GM20000 (cell line): ENCODE results near the gene BIRC5.
"Not testable (repeated sequence)": the region's sequence is repeated elsewhere in the genome, so short reads cannot be mapped to it uniquely, and the experiment has no call there.

Experiments used
- DNase-seq: peaks from one replicate; pipeline ENCODE4 v3.0.0; 2012; ENCODE audit warnings: low spot score
- TF ChIP-seq, protein P1 (sequence below): IDR thresholded peaks from 2 replicates; pipeline ENCODE4 v1.5.1; 2012; ENCODE audit warnings: mild to moderate bottlenecking, control low read depth; ENCODE audit errors: extremely low read depth, missing control alignments

Gene BIRC5

DNA sequence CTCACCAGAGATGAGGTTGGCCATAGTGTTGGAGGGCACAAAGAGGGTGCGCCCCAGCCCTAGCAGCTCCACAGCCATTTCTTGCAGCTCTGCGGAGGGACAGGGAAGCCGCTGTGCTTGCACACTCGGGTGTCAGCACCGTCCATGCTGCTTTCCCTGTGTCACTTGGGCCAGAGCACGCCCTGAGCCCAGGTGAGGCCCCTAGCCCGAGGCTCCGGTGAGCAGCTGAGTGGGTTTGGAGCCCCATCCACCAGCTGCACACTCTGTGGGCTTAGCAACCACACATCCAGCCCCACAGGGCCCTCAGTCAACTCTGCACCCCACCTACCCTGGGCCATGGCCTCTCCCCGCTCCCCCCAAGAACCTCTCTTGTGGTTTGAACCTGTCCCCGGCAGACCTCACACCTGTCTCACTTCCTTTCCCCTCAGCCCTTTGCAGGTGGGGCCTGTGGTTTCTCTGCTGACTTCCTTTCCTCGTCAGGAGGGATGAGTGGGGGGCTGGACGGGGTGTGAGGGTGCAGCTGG is 38.1 kb downstream of the BIRC5 start:
- TF ChIP-seq, protein P1, sequence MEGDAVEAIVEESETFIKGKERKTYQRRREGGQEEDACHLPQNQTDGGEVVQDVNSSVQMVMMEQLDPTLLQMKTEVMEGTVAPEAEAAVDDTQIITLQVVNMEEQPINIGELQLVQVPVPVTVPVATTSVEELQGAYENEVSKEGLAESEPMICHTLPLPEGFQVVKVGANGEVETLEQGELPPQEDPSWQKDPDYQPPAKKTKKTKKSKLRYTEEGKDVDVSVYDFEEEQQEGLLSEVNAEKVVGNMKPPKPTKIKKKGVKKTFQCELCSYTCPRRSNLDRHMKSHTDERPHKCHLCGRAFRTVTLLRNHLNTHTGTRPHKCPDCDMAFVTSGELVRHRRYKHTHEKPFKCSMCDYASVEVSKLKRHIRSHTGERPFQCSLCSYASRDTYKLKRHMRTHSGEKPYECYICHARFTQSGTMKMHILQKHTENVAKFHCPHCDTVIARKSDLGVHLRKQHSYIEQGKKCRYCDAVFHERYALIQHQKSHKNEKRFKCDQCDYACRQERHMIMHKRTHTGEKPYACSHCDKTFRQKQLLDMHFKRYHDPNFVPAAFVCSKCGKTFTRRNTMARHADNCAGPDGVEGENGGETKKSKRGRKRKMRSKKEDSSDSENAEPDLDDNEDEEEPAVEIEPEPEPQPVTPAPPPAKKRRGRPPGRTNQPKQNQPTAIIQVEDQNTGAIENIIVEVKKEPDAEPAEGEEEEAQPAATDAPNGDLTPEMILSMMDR: no peak
- no peak for DNase-seq

DNA sequence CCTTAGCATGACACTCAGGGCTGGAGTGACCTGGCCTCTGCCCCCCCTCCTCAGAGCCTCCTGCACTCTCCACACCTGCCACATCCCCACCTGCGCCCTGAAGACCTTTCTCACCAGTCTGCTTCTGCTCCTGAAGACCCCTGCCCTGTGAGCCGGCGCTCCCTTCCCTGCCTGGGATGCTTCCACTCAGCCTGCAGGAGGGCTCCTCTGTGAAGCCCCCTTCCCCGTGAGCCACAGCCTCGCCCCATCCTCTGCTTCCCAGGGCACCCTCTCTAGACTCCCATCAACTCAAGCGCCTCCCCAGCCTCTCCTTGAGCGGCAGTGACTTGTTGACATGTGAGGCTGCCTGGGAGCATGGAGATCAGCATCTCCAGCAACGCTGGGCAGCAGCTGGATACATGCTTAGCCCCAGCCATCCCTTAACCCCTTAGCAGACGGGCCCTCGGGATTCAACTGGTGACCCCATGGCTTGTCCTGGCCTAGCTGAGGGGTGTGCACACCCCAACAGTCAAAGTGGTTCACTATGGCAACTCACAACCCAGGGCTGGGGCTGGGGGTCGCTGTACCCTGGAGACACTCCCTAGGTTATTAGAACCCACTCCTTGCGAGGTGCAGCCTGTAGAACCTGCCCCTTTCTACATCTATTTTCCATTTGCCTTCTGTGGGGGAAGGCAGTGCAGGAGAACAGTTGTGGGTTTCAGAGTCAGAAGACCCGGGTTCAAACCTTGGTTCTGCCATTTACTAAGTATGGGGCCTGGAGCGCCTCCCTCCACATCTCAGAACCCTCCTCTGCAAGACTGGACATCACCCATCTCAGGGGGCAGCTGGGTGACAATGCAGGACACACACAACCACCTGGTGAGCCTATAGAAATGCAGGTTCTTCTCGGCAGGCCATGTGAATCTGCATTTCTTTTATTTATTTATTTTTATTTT is 38.9 kb downstream of the BIRC5 start:
- TF ChIP-seq, protein P1: no peak
- no peak for DNase-seq

DNA sequence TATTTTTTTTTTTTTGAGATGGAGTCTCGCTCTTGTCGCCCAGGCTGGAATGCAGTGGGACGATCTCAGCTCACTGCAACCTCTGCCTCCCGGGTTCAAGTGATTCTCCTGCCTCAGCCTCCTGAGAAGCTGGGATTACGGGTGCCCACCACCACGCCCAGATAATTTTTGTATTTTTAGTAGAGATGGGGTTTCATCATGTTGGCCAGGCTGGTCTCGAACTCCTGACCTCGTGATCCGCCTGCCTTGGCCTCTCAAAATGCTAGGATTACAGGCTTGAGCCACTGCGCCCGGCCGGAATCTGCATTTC is 39.5 kb downstream of the BIRC5 start:
- not testable (repeated sequence) for DNase-seq

DNA sequence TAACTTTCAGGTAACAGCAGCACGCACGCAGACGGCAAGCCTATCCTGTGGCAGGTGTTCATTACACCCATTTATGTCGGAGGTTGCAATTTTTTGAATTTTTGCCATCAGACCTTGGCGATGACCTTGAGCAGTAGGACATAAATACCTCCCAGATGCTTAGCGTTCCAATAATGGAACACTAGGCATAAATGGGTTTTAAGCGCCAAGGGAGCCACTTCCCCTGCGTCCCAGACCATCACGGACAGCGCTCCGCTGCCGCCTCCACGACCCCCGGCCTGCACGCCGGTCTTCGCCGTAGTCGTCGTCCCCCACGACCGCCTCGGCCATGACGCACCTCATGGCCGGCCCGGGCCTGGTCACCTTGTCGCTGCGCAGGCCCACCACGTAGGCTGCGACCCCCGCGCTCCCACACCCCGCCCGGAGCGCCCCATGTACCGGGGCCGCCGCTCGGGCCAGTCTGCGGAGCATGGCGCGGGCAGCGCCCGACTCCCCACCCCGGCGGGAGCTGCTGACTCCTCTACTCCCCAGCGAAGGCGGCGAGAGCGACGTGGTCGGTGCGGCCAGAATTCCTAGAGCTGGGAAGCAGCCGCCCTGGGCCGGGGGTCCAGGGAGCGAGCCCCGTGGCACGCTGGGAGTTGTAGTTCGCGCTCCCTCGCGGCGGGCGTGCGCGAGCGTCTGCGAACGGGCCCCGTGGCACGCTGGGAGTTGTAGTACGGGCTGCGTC is 40.1 kb downstream of the BIRC5 start:
- peak; percentile 91 for DNase-seq
- TF ChIP-seq, protein P1: no peak

DNA sequence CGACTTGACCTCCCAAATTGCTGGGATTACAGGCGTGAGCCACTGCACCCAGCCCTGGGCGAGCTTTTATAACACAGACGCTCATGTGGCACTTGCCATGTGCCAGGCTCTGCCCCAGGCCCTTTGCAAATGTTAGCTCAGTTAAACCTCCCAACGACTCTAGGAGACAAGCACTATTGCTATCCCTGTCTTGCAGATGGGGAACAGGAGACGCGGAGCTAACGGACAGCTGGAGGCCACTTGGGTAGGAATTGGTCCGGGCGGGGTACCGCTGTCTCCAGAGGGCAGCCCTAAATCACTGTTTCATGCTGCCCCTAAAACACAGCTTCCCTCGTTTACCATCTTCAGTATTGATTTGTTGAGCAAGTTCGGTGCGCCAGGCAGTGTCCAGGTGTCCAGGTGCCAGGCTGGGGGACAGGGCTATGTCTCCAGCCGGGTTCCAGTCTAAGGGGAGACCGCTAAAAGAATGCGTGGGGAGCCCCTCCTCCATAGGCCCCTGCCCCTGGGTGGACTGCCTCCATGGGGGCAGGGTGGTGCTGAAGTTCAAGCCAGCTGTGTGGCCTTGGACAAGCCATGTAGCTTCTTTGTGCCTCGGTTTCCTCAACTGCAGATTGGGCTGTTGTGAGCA is 41.1 kb downstream of the BIRC5 start:
- TF ChIP-seq, protein P1: no peak
- DNase-seq: no peak

DNA sequence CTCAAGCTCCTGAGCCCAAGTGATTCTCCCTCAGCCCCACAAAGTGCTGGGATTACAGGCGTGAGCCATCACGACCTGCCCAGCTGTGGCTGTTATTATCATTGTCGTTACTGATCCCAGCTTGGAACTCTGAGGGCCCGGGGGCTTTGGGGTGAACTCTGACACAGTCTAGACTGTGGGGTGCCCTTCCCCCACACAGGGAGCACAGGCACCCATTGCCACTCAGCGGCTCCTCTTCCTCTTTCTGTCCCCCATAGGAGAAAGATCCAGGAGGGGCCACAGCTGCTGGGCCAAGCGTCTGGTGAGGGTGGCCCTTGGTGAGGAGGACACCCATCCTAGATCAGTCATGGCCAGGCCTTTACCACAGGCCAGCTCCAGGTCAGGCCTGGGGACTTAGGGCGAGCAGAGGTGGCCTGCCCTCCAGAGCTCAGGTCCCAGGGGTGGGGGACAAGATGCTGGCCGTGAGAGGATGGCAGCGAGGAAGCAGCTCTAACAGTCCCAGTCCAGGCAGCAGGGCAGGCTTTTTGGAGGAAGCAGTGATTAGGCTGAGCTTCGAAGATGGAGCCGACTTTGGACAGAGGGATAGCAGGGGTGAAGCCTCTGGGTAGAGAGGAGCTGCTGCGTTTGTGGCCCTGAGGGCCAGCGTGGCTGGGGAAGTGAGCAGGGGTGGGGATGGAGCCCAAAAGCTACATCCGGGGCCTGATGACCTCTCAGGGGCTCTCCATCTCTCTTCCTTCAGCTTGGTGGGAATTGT is 42.1 kb downstream of the BIRC5 start:
- TF ChIP-seq, protein P1: no peak
- DNase-seq: no peak
